GM19463 (cell line): ENCODE data around the gene INTS1.
"Not testable (repeated sequence)": the region's sequence is repeated elsewhere in the genome, so short reads cannot be mapped to it uniquely, and the experiment has no call there.

ENCODE experiments used
- ATAC-seq: cut with Tn5 transposase; IDR thresholded peaks from one replicate; pipeline ENCODE4 v1.9.1; 2021; ENCODE audit warnings: mild to moderate bottlenecking, moderate library complexity; ENCODE audit not compliant: unreplicated experiment

The INTS1 gene

DNA sequence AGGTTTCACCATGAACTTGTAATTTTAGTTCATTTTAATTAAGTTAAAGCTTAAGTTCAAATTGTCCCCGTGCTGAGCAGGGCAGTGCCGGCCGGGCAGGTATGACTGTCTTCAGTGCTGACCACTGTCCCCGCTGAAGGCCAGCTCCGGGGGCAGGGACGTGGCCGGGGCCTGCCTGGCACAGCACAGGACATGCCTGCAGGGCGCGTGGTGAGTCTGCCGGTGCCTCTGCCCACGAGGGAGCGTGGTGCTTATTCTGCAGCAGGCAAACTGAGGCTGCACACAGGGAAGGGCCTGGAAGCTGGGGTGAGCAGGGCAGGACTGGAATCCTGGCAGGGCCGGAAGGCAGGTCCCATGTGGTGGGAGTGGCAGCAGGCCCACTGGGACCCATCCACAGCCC, 54.7 kb downstream of the INTS1 start:
- no peak for ATAC-seq

DNA sequence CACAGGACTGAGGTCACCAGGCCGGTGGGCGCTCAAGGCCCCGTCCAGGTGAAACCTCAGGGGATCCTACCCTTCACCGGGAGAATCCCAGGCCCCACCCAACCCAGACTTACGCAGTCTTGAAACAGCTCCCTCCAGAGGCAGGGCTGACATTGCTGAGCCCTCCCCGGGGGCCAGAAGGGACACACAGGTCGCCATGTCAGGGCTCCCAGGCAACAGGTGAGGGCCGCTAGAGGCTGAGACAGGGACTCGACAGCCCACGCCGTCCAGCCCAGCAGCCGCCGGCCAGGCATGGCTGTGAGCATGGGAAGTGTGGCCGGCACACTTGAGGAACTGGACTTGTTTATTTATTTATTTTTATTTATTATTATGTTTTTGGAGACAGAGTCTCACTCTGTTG, 55.2 kb downstream of the INTS1 start:
- ATAC-seq, result no peak

DNA sequence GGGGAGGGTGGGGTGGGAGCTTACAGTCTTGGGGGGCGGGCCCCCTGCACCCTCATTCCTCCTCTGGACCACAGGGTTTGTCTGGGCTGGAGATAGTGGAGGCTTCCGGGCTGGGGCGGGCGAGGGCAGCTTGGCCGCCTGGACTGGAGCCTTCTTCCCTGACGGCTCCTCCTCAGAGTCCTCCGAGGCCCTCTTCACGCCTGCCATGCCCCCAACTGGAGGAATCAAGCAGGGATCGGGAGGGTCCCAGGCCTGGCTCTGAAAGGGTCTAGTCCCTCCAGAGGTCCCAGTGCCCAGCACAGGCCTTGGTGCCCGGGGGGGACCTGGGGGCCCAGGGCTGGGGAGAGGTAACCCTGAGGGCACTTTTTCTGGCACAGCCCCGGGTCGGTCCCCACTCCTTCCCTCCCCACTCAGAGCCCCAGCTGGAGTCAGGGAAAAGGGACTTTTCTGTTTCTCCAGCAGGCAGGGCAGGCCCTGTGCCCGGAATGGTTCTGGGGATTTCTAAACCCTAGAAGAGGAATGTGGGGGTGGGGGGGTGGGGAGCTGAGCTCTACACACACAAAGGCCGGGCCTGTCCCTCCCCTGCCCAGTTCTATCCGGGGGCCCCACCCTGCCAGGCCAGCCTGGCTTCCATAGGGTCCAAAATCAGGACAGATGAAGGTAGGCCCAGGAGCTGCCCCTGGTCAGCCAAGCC, 56.5 kb downstream of the INTS1 start:
- ATAC-seq, result no peak

DNA sequence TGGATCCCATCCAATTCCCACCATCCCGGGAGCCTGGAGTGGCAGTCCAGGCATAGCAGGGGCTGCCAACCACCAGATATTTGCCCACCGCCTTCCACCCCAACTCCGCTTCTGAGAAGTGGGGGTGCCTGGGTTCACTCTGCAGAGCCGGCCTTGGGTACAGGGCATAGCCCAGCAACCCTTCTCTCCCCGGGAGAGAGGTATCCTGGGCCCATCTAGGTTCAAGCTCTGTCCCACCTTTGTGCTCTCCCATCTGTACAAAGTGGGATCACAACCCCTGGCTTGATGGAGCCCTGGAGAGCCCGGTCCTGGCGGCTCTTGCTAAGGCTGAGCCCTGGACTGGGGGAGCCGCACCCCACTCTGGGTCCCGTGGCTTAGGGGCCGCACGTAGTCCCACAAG, 57.1 kb downstream of the INTS1 start:
- ATAC-seq, result no peak

DNA sequence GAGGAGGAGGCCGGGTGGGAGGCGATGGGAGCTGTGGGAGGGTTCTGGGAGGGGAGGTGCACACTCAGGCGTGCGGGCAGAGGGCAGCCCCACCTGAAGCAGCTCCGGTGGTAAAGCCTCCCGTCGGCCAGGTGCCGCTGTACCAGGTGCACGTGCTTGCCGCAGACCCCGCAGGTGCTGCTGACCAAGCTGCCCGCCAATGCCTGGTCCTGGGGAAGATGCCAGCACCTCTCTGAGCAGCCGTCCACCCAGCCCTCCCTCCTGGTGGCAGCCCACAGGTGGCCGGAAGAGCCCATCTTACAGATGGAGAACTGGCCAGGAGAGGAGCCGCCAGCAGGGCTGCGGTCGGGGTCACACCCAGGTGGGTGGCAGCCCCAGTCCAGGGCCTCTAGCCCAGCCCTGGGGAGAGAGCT, 57.6 kb downstream of the INTS1 start:
- ATAC-seq, result no peak

DNA sequence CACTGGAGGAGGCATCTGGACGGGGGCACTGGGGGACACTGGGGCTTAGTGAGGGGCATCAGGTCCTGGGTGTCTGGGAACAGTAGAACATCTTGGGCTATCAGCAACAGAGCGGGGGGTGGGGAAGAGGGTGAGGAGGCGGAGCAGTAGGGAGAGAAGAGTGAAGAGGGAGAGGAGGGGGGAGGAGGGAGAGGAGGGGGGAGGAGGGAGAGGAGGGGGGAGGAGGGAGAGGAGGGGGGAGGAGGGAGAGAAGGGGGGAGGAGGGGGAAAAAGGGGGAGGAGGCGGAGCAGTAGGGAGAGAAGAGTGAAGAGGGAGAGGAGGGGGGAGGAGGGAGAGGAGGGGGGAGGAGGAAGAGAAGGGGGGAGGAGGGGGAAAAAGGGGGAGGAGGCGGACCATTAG, 58.2 kb downstream of the INTS1 start:
- ATAC-seq, result not testable (repeated sequence)

DNA sequence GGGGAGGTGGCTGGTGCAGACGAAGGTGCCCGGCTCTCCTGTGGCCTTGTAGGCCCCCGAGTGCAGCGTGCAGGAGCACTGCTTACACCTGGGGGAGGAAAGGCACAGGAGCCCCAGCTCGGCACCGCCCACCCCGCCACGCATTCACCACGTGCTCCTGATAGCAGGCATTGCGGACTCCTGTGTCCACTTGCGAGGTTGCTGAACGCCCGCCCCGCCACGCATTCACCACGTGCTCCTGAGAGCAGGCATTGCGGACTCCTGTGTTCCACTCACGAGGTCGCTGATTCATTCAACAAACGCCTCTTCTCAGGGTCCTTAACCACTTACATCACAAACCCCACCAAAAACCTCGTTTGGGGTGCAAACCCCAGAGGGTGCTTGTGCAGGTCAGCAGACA, 58.8 kb downstream of the INTS1 start:
- ATAC-seq, result no peak

DNA sequence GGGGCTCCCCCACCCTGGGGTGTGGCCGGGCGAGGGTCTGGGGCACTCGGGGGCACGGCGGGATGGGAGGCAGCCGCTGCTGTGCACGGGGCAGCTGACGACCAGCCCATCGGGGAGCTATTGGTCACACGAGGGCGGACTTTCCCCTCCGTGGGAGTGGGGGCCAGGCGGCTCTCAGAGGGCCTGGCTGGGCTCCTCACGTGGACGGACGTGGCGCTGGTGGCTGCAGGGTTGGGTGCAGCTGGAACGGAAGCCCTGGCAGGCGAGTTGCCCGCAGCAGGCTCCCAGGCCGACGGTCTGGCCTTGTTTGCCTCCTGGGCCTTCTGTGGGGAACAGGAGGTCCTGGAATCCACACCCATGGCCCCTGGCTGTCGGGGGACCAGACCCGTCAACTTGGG, 59.3 kb downstream of the INTS1 start:
- no peak for ATAC-seq

DNA sequence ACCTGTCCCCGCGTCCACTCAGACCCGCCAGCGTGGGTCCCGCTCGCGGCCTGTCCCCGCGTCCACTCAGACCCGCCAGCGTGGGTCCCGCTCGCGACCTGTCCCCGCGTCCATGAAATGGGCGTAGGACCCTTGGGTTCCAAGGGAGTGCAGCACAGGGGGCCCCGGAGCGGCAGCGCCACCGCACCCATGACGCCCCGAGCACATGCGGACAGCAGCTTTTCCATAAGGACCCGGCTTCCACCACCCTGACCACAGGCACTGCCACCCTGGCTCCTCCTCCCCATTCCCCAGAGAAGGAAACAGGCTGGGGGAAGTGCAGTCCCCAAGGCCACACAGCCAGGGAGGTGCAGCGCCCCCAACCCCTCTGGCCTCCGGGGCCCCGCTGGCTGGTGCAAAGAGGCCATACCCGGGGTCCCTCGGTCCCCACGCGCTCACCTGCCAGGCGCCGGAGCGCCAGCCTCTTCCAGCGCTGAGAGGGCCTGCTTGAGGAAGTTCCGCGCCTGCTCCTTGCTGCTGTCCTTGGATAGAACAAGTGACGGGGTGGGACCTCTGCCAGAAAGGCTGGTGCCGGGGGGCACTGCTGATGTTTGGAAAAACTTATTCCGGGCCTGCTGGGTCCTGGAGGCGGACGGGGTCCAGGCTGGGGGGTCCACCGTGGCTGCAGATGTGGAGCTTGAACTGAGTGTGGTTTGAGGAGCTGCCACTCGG, 59.8 kb downstream of the INTS1 start:
- no peak for ATAC-seq

DNA sequence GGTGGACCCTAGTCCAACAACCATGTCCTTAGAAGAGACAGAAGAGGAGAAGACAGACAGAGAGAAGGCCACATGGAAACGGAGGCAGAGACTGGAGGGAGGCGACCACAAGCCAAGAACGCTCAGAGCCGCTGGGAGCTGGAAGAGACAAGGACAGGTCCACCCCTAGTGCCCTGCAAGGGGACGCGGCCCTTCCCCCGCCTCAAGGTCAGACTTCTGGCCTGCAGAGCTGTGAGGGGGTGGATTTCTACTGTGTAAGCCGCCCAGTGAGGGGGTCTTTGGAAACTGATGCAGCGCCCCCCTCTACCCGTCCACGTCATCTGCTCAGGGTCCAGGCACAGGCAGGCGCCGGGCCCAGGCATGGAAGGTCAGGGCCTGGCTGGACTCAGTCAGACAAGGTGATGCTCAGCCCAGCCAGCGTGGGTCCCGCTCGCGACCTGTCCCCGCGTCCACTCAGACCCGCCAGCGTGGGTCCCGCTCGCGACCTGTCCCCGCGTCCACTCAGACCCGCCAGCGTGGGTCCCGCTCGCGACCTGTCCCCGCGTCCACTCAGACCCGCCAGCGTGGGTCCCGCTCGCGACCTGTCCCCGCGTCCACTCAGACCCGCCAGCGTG, 60.5 kb downstream of the INTS1 start:
- ATAC-seq, result not testable (repeated sequence)

DNA sequence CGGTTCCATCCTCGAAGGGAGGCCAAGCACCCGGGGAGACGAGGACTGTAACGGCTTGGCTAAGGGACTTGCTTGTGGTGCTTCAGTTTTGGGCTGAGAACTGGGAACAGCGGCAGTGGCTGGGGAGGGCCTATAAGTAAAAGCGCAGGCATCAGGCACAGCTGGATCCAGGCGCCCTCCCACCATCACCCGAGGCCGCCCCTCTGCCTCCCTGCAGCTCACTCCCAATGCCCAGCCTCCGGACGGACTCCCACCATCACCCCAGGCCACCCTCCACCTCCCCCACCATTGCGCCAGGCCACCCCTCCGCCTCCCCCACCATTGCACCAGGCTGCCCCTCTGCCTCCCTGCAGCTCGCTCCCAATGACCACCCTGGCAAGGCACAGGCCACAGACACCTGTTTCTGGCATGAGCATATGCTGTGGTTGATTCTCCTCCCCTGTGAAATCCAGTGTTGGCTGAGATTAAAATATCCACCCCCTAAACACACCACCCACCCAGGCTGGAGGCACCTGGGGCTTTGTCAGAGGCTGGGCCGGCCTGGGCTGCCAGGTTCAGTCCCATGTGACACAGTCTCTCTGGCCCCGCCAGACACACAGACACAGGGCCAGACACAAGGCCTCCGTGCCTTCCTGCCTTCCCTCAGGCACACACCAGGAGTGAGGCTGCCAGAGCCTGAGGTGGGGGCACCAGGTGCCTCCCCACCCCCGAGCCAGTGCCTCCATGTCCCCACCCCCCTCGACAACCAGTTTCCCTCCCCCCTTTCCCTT, 61.6 kb downstream of the INTS1 start:
- ATAC-seq, result no peak

DNA sequence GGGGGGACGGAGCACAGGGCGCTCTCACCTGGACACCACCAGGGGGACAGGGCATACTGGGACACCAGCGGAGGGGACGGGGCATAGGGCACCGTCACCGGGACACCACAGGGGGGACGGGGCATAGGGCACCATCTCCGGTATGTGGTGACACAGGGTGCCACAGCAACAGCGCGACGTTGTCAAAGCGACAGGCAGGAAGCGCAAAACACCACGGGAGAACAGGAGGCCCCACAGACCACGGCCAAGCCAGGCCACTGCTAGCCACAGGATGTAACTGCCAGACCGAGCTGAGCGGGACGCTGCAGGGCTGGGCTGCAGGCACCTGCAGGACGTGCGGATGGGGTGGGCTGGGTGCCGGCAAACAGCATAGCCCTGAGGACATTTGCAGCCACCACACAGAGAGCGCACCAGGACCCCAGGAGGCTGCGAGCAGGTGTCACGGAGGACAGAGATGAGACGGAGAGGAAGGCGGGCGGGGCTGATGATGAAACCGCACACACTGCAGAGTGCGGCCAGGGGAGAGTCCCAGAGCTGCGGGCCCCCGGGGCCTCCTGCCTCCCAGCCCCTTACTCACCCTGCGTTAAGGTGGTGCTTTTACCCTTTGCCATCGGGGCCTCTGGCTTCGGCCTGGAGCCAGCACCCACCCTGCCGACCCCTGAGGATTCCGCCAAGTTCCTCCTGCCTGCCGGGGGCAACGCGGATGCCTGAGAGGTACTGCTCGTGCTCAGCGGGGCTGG, 62.4 kb downstream of the INTS1 start:
- no peak for ATAC-seq

DNA sequence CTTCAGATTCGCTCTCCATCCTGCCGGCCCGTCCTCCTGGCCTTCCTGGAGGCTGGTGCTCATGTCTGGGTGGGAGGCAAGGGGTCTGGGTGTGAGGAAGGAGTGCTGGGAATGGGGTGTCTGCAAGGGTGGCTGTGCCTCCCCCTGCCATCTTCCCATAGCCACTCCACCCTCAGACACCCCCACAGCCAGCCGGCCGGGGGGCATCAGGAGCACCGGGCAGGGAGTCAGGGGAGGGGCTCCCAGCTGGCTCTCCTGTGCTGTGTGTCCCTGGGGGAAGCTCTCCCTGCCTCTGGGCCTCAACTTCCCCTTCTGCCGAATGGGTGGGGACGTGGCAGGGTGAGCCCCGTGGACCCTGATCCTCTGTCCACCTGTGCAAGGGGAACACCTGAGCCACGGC, 63.6 kb downstream of the INTS1 start:
- ATAC-seq, result no peak

DNA sequence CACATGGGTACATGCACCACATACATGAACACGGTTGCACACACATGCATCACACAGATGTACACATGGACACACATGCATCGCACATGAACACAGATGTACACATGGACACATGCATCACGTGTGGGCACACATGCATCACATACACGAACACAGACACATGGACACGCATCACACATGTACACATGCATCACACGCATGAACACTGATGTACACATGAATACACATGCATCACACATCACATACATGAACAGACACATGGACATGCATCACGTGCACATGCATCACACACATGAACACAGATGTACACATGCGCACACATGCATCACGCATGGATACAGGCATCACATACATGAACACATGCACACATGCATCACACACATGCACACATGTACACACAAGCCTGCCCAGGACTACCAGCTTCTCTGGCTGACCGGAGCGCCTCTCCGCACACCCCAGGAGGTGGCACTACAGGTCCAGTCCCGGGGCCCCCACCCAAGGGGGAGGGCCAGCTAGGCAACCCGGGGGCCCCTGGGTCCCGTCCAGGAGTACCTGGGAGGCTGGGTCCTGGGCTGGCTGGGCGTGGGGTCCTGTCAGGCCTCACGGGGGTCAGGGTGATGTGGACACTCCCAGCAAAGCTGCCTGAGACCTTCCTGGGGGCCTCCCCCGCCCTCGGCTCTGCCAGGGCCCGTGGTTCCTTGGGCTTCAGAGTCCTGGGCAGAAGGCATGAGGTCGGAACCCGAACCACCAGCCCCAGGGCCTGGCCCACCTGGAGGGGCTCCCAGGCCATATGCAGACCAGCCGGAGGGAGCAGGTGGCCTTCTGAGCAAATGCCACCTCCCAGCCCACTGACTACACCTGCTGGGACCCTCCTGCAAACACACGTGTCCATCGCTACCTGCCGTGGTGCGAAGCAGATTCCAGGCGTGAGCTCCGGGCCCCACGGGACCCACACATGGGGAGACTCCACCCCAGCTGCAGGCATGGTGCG, 64.5 kb downstream of the INTS1 start:
- no peak for ATAC-seq

DNA sequence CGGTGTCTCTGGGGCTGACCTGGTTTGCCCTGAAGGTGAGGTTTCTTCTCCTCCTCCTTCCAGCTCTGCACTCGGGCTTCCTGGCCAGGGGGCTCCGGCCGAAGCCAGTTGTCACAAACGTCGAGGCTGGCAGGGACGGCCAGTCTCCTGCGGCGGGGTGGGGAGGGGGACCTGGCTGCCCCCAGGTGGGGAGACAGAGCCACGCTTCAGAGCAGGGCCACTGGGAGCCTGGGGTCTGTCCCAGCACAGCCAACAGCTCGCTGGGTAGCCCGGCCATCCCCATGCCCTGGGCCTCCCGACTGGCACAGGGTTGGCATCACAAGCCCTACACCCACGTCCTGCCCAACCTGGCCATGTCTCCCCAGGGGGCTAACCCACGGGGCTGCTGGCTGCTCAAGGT, 65.4 kb downstream of the INTS1 start:
- ATAC-seq, result no peak

DNA sequence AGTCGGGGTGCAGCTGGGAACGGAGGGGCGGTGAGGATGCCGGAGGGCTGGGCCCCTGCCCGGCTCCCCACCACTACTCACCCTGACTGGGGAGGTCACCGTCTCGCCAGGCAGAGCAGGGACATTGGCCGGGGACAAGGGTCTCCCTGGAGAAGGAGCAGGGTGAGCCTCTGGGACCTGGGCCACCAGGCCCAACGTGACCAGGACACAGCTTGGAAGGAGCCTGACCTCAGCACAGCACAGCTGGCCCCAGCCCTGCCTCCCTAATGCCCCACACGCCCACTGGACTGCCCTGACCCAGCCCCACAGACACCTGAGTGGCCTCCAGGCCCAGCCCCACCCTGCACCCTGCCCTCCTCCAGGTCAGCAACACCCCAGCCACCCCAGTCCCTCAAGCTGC, 66.0 kb downstream of the INTS1 start:
- ATAC-seq, result no peak

DNA sequence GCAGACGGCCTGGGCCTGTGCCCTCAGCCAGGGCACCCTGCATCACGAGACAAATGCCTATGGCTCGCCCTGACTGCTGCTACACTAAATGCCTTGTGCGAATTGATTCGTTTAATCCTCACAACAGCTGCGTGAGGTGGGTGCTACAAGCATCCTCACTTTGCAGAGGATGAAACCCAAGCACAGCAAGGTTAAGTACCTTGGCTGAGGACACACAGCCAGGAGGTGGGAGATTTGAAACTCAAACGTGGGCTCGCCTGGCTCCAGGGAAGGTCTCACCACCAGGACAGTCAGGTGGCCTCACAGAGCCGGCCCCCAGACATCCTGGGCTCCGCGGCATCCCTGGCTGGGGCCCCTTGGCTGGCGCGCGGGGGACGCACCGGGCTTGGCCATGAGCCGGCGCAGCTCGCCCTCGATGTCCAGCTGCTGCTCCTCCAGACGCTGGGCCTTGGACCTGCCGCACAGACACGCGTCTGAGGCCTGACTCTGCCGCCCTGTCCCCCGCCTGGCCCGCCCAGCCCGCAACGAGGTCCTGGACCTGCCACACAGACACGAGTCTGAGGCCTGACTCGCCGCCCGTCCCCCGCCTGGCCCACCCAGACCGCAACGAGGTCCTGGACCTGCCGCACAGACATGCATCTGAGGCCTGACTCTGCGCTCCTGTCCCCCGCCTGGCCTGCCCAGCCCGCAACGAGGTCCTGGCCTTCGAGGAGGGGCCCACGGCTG, 66.9 kb downstream of the INTS1 start:
- no peak for ATAC-seq

DNA sequence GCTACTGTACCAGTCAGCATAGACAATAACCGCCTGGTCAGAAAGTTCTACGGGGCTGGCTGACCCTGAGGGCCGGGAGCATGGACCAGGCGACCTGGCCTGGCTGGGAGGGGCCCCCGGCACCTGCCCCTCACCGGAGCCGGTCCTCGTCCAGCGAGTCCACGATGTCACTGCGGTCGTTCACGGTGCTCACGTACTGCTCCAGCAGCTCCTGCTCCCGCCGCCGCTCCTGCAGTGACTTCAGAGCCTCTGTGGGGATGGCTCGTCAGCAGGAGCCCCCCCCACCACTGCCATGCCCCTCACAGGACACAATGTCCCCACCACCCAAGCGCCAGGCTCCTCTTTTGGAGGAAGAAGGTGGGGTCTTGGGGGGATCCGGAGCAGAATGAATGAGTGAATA, 67.6 kb downstream of the INTS1 start:
- no peak for ATAC-seq
